K562 (cell line): ENCODE data around the gene TOM1L2. TPM values are rescaled to one million over a fixed set of nuclear protein-coding genes. Genes with fewer than 3 reads are reported as not detected.

ENCODE experiments used
- ATAC-seq: fragments of 200-7000 bp; cut with Tn5 transposase; 3 replicates; pipeline ENCODE4 v1.9.1; 2020; ENCODE audit warnings: moderate library complexity
- BruUV-seq: library from RNA; stranded (reverse); fragments of 400-500 nt; replicated peaks from 2 replicates; lab custom pipeline; 2021; lab: Mats Ljungman, UMichigan
- CTCF ChIA-PET: fragments of 300-600 bp; formaldehyde crosslinking; extraction: SDS; loops from one replicate; lab custom pipeline; 2021; ENCODE audit warnings: low intra/inter-chr PET ratio; lab: Yijun Ruan, JAX
- POLR2A ChIA-PET: fragments of 300-600, 350-650 bp; sonication (Branson Sonifier 250); formaldehyde crosslinking; extraction: SDS; loops from one replicate; lab custom pipeline; 2021; ENCODE audit warnings: antibody characterized with exemption, inconsistent platforms; lab: Yijun Ruan, JAX
- DNase-seq, 4 experiments: peaks; one replicate each; pipeline versions ENCODE4 v3.0.0 to v3.0.0-alpha.2; 2011 to 2018; ENCODE audit warnings: low spot score in 3 of 4, mixed read lengths in 3 of 4; ENCODE audit errors: extremely low read depth in 1 of 4
- FAIRE-seq: peaks from 2 replicates; lab custom pipeline; 2011; peaks lifted over from hg19 to GRCh38; lab: Jason Lieb, UNC
- H2AFZ ChIP-seq: 2 replicates; pipeline ENCODE4 v1.6.0; 2011; ENCODE audit warnings: low read depth, low read length, control low read depth, inconsistent platforms
- H3K27ac ChIP-seq: fragments of 200-600 bp; 3 replicates; pipeline ENCODE4 v1.8.0; 2011; ENCODE audit warnings: low read depth, mild to moderate bottlenecking, control low read depth, inconsistent platforms, low read length, moderate library complexity, mixed read lengths; ENCODE audit errors: extremely low read depth
- H3K27me3 ChIP-seq, 2 experiments: fragments of 300-600 bp in 1 of 2; 2 replicates in 1 of 2; 3 replicates in 1 of 2; pipeline versions ENCODE4 v1.6.0 to v1.8.0; 2011; ENCODE audit warnings: inconsistent platforms in 2 of 2, low read length in 2 of 2, mild to moderate bottlenecking in 1 of 2, mixed read lengths in 1 of 2, moderate library complexity in 1 of 2; ENCODE audit not compliant: control insufficient read depth in 2 of 2, insufficient read depth in 2 of 2
- H3K36me3 ChIP-seq: fragments of 300-600 bp; 3 replicates; pipeline ENCODE4 v1.8.0; 2011; ENCODE audit warnings: mild to moderate bottlenecking, low read length, inconsistent platforms; ENCODE audit not compliant: control insufficient read depth, insufficient read depth
- H3K4me1 ChIP-seq, 2 experiments: fragments of 200-600 bp in 1 of 2; replicated peaks in 1 of 2; 2 replicates in 1 of 2; 3 replicates in 1 of 2; pipeline versions ENCODE4 v1.5.1 to v1.8.0; 2011; ENCODE audit warnings: inconsistent platforms in 2 of 2, low read length in 2 of 2, mild to moderate bottlenecking in 1 of 2, mixed read lengths in 1 of 2, moderate library complexity in 1 of 2; ENCODE audit not compliant: control insufficient read depth in 2 of 2, insufficient read depth in 2 of 2
- H3K4me2 ChIP-seq: 2 replicates; pipeline ENCODE4 v1.6.1; 2011; ENCODE audit warnings: low read length, control low read depth, inconsistent platforms, mixed read lengths; ENCODE audit not compliant: insufficient read depth
- H3K4me3 ChIP-seq: fragments of 200-600 bp; sonication (generic), shearing (Covaris generic); 2 replicates; pipeline ENCODE4 v1.5.1; 2016; ENCODE audit warnings: control low read depth, inconsistent platforms
- H3K79me2 ChIP-seq: fragments of 200-600 bp; 3 replicates; pipeline ENCODE4 v1.8.0; 2011; ENCODE audit warnings: low read length, inconsistent platforms; ENCODE audit not compliant: control insufficient read depth, insufficient read depth
- H3K9ac ChIP-seq, 2 experiments: 2 replicates each; pipeline versions ENCODE4 v1.6.0 to v1.6.1; 2011; ENCODE audit warnings: low read depth in 2 of 2, low read length in 2 of 2, control low read depth in 1 of 2, inconsistent platforms in 1 of 2, mild to moderate bottlenecking in 1 of 2, mixed read lengths in 1 of 2; ENCODE audit not compliant: insufficient read depth in 1 of 2
- H3K9me1 ChIP-seq: one replicate; pipeline ENCODE4 v1.6.0; 2011; ENCODE audit warnings: inconsistent platforms, mild to moderate bottlenecking, low read length, moderate library complexity; ENCODE audit not compliant: control insufficient read depth, insufficient read depth
- H3K9me3 ChIP-seq: replicated peaks from 2 replicates; pipeline ENCODE4 v1.5.1; 2011; ENCODE audit warnings: low read depth, low read length, inconsistent platforms; ENCODE audit not compliant: control insufficient read depth, insufficient read depth
- H4K20me1 ChIP-seq: replicated peaks from 2 replicates; pipeline ENCODE4 v1.6.1; 2011; ENCODE audit warnings: low read length, inconsistent platforms, mixed read lengths; ENCODE audit not compliant: control insufficient read depth, insufficient read depth
- EGR1 ChIP-seq: fragments of 450-650 bp; conservative IDR thresholded peaks from 2 replicates; pipeline ENCODE4 v1.6.1; 2017; ENCODE audit warnings: mild to moderate bottlenecking
- WGBS: fragments of 100-300 bp; shearing (Covaris generic); methylation state at CpG from one replicate; pipeline ENCODE4 v1.1.6; 2016; ENCODE audit warnings: low coverage, mixed read lengths; ENCODE audit not compliant: insufficient coverage; ENCODE audit errors: missing lambda C conversion rate; 5-methylcytosine and 5-hydroxymethylcytosine counted together
- in situ Hi-C: fragments of 300-500 bp; cut with MboI; formaldehyde crosslinking; loops from 4 replicates; pipeline ENCODE4 v1.15.0; 2018; ENCODE audit warnings: inconsistent platforms, mixed read lengths
- intact Hi-C: fragments of 100-400 bp; cut with micrococcal nuclease; formaldehyde crosslinking; loops from 2 replicates; pipeline ENCODE4 v1.14.2; 2022
- polyA plus RNA-seq, 8 experiments: library from polyadenylated mRNA; depleted of rRNA in 4 of 8; stranded (reverse) in 5 of 8; unstranded in 3 of 8; fragments of >200 nt; fragmentation: Nextera tagmentation in 2 of 8; fragmentation: Illumina TruSeq in 1 of 8; extraction: Ambion mirVana in 2 of 8; extraction: Trizol in 1 of 8; gene quantifications; 2 replicates each; pipeline versions ENCODE4 v1.2.1 to v1.2.3, GENCODE V29; 2011 to 2014; ENCODE audit warnings: inconsistent platforms in 1 of 8, missing spikeins in 1 of 8
- total RNA-seq, 7 experiments: library from RNA; depleted of rRNA in 6 of 7; stranded (reverse); fragments of >200 nt in 6 of 7; fragmentation: Illumina TruSeq in 2 of 7; extraction: Trizol in 2 of 7; gene quantifications; 2 replicates each; pipeline versions ENCODE4 v1.2.1 to v1.2.3, GENCODE V29; 2011 to 2021; ENCODE audit warnings: low replicate concordance in 1 of 7
- TF ChIP-seq, protein P1 (sequence below): sonication (generic); formaldehyde crosslinking; IDR thresholded peaks from 2 replicates; pipeline ENCODE4 v1.8.1; 2023; ENCODE audit warnings: mild to moderate bottlenecking, missing genetic modification reagents

Gene TOM1L2
- total and polyA plus RNA-seq, 9 of the 15 experiments (the other 6 are each of a cell fraction or from before 2014, with no cell fraction given): 0.07 to 6.0 (median 2.5) TPM

DNA sequence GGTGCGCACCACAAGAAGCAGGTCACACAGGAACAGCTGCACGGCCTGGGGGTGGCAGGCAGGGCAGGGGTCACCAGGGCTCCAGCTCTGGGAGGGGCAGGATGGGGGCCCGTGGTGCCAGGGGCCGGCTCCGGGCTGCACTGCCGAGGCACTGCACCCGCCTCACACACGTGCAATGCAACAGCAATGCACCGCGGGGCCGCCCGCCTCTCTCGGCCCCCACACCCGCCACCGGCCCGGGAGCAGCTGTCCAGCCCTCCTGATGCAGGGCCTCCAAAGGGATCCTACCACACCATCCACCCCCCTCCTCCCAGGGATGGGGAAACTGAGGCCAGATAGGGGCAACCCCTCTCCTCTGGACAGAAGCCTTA is 158.5 kb downstream of the TOM1L2 start:
- TF ChIP-seq EGR1: no peak
- TF ChIP-seq, protein P1, sequence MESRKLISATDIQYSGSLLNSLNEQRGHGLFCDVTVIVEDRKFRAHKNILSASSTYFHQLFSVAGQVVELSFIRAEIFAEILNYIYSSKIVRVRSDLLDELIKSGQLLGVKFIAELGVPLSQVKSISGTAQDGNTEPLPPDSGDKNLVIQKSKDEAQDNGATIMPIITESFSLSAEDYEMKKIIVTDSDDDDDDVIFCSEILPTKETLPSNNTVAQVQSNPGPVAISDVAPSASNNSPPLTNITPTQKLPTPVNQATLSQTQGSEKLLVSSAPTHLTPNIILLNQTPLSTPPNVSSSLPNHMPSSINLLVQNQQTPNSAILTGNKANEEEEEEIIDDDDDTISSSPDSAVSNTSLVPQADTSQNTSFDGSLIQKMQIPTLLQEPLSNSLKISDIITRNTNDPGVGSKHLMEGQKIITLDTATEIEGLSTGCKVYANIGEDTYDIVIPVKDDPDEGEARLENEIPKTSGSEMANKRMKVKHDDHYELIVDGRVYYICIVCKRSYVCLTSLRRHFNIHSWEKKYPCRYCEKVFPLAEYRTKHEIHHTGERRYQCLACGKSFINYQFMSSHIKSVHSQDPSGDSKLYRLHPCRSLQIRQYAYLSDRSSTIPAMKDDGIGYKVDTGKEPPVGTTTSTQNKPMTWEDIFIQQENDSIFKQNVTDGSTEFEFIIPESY (CRISPR knock-in tag): peak; percentile 56; the same call in 1 of the 2 replicates
- no peak for FAIRE-seq
- Histone ChIP-seq H3K36me3 (peaks cover 83% of the 10 kb centered on the region; the same call in 2 of the 3 replicates), H3K4me1 (peaks cover 13 to 90% of the 10 kb centered on the region in 2 experiments; a peak in 4 of 5 replicates), H4K20me1 (peaks cover 18% of the 10 kb centered on the region), H3K27ac (no peak overlapping the region), H3K9me1 (peaks cover 4% of the 10 kb centered on the region), H3K9me3 (no peaks in the 10 kb centered on the region), H3K27me3 (no peaks in the 10 kb centered on the region), H3K79me2 (peaks cover 16% of the 10 kb centered on the region), H3K9ac (no peak overlapping the region), H3K4me3 (no peak overlapping the region), H3K4me2 (no peak overlapping the region), H2AFZ (no peak overlapping the region)
- intact Hi-C loops (no loop called here), in situ Hi-C loops (no loop called here)
- POLR2A ChIA-PET: interaction anchor here (0.6 to 1.7 kb wide), 6 partner anchors 9 to 46 kb away, joined by 3 to 8 read pairs (median 4); partner anchors contain the start of gene SREBF1
- DNase-seq: no peak
- WGBS: no CpG with 5 or more reads among the region's 16 CpGs
- ATAC-seq: no peak
- no TSS peak for BruUV-seq
- CTCF ChIA-PET: interaction anchor here (2.9 kb wide), 1 partner anchor 46 kb away, joined by 24 read pairs; no protein-coding TSS in a partner anchor
